HG03460 (cell line): Measurements from ENCODE around the gene FOXRED1.

Experiments
- ATAC-seq: cut with Tn5 transposase; IDR thresholded peaks from one replicate; pipeline ENCODE4 v1.9.1; 2021; ENCODE audit not compliant: unreplicated experiment

Gene FOXRED1

GRCh38 chr11:126311401-126312291 is 42.7 kb downstream of the FOXRED1 start:
- peak; percentile 64 for ATAC-seq

DNA sequence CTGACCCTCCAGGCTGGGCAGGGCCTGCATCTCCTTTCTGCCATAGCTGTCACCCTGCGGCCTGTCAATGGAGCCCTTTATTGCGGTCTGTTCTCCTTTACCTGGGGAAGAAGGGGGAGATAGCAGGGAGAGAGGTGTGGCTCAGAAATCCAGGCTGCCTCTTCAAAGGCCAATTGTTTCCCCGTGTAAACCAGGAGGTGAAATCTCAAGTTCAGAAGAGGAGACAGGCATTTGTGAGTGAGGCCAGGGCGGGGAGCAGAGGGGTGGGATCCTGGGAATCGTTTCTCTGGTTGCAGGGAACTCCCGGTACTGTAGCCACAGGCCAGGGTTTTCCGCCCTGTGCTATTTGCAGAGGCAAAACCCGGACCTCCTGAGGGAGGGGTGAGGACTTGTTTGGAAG is 44.0 kb downstream of the FOXRED1 start:
- ATAC-seq: no peak

- ATAC-seq: no peak
Measured at GRCh38 chr11:126313826-126314225, 44.9 kb downstream of the FOXRED1 start.

DNA sequence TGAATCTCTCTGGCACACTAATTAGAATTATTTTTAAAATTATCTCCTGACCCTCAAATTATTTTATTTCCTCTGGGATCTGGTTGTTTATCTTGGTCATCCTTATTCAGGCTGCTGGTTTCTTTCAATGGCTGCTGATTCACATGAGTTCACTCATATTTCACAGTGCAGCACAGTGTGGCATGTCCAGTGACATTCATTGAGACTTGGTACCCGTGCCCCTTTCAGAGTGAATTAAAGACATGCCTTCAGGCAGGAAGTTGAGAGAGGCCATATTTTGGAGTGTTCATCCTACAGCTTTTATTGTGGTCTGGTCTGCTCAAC is 48.4 kb downstream of the FOXRED1 start:
- ATAC-seq: no peak

DNA sequence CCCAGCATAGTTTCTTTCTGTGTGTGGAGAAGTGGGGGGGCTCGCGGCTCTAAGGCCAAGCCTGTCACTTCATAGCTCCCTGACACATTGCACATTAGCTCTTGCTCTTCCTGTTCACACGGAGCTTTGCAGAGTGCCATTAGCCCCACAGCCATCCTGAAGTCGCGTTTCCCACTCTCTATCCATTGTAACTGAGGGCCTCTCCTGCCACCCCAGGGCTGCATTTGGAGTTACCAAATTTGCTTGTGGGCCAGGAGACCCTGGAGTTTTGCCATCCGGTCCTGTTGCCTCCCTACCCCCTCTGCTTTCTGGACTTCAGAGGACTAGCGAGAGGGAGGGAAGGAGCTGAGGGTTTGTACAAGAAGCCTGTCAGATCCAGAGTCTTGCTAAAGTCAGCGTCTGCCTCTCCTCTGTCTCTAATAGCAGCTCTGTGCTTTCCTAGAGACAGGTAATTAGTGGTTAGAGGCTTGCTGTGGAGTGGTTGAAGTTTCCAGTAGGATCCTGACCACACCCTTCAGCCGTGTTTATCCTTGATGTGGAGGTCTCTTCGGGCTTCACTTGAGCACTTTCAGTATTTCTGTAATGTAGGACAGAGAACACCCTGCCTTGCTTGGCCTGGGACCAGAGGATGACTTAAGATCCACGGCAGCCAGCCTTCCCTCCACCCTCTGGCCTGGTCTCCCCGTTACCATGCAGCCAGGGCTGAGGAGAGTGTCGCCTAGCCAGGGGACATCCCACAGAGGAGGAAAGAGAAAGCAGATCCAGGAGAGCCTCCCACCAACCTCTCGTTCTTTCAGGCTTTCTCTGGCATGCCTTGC is 49.0 kb downstream of the FOXRED1 start:
- ATAC-seq: peak; percentile 55

GRCh38 chr11:126318574-126319373 is 49.8 kb downstream of the FOXRED1 start:
- peak; percentile 88 for ATAC-seq

GRCh38 chr11:126319374-126319740 is 50.4 kb downstream of the FOXRED1 start:
- ATAC-seq: no peak

DNA sequence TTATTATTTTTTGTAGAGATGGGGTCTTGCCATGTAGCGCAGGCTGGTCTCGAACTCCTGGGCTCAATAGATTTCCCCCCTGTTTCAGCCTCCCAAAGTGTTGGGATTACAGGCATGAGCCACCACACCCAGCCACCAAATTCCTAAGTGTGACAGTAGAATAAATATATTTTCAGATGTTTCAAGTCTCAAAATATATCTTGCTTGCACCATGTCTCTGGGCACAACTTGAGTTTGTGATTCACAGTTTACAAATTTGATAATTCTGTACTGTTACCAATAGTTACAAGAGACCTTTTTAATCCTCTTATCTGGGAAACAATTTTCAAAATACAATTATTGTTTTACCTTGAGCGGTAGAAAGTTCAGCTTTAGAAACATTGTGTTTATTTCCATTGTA is 54.0 kb downstream of the FOXRED1 start:
- ATAC-seq: no peak

DNA sequence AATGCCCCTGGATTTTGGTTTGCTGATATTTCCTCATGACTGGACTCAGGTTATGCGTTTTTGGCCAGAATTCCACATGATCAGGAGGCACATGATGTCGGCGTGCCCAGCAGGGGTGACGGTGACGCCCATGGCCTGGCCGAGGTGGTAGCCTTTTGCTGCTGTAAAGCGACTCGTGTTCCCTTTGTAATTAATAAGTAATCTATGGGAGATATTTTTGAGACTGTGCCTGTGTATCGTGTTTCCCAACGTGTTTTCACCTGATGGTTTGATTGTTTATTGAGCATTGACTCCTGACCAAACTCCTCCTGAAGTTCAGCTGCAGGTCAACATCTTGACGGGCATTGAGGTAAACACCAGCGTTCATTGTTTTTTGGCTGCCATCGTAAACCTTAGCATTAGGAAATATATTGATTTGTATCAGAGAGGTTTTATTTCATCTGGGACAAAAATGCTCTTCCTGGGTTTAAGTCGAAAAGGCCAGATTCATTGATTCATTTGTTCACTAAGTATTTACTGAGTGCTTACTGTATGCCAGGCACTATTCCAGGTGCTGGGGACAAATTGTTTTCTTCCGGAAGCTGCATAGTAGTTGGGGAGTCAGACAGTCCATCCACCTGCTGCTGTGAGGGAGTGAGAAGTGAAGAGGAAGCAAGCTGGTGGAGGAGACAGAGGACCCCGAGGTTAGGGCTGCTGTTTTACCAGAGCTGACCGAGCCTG is 58.5 kb downstream of the FOXRED1 start:
- no peak for ATAC-seq
